HG02678 (cell line): ENCODE data around the gene ATG2A.

Experiments used
- ATAC-seq: cut with Tn5 transposase; IDR thresholded peaks from one replicate; pipeline ENCODE4 v1.9.1; 2021; ENCODE audit warnings: mild to moderate bottlenecking, moderate library complexity; ENCODE audit not compliant: unreplicated experiment

The ATG2A gene

DNA sequence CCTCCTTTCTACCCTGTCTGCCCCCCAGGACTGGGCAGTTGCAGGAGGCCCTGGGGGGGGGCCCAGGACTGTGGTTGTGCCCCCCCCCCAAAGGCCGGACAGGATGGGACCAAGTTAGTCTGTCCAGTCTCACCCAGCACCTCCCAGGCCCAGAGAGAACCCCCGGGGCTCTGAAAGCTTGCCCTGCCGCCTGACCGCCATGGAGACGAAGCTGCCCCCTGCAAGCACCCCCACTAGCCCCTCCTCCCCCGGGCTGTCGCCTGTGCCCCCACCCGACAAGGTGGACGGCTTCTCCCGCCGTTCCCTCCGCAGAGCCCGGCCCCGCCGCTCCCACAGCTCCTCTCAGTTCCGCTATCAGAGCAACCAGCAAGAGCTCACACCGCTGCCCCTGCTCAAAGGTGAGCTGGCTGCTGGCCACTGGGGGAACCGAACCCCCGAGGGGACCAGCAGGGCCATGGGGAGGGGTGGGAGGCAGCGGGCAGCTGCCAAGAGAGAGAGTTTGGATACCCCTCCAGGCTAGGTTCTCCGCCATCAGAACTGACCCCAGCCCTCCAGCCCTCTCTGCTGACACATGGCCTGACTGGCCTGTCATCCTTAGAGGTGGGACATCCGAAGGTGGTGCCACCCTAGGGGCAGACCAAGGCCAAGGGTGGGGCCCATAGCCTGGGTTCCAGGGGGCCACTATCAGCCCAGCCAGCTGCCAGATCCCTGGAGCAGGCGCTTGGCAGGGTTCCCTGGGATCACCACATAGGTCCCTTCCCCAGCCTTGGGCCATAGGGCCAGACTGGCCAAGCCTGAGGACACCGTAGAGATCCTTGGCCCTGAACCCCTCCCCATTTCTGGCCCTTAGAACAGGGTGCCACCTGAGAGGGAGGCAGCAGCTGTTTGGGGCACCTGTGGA is 8.8 kb upstream of the ATG2A start:
- no peak for ATAC-seq

DNA sequence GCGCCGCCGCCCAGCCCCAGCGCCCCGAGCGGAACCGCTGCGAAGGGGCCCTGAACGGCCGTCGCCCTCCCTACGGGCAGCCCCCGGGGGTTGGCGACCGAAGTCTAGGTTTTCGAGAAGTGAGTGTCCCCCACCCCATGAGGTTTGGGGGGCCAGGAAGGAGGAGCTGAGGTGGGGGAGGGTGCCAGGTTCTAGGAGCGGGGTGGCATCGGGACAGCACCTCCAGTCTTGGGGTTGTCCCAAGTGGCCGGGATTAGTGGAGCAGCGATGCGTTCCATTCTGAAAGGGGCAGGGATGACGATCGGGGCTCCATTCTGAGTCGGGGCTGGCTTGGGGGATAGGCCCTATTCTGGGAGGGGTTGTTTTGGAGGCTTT is 7.9 kb upstream of the ATG2A start:
- no peak for ATAC-seq

DNA sequence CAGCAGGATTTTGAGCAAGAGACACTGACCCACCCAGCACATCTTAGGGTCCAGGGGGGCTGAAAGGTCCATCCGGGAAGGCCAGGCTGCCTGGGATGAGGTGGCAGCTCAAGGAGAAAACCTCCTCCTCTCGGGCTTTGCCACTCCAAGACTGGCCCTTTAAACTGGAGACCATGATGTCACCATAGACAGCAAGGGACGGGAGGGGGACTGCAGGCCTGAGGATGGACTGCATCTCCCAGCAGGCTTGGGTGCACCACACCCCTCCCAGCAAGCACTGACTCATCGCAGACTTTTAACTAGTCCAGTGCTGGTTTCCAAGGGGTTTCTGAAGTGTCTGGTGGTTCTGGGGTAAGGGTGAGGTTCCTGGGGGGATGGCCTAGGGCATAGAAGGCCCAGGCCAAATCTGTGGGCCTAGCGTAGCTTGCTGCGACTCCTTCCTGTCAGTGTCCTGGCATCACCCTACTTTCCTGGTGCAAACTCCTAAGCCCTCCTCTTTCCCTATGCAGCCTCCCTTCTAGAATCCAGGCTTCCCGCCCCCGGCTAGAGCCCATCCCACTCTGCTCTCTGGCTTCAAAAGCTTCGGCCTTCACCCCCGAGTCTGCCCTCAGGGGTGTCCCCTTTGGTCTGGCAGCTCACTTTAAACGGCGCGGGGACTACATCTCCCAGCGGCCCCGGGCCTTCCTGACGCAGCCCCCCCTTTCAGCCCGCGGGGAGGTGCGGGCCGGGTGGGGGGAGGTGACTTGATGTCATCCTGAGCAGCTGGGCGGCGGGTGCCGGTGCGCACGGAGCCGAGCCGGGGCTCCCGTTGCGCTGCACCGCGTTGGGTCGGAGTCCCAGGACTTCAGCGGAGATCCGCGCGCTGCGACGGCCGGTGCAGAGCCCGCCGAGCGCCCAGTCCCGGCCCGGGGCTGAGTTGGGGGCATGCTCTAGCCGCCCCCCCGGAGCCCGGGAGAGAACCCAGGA is 7.2 kb upstream of the ATG2A start, which contains the start of gene PPP2R5B:
PPP2R5B (plus strand) TSS at position 746 of the 966 bp plus-strand sequence. CDS start 1,046 bp downstream, outside the sequence.
- ATAC-seq = peak; percentile 88

DNA sequence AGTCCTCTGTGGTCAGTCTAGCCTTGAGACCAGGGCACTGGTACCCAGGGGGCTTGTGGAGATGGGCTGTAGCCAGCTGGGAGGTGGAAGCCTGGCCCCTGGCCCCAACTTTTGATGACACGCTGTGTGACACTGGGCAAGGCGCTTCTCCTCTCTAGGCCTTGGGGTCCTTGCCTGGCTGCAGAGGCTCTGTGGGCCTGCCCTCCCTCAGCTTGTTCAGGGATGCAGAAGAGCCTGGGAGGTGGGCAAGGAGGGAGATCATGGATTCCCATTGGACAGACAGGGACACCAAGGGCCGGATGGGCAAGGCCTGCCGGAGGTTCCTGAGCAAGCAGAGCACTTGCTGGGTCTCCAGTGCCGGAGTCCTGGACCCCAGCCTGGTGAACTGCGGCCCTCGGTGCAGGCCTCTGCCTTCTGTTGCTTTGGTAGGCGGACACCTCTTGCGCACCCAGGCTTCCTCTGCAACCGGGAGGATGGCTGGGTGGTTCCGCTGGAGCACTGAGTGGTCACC is 6.2 kb upstream of the ATG2A start:
- no peak for ATAC-seq

- no peak for ATAC-seq
Measured at GRCh38 chr11:64921384-64921783, 4.4 kb upstream of the ATG2A start.

DNA sequence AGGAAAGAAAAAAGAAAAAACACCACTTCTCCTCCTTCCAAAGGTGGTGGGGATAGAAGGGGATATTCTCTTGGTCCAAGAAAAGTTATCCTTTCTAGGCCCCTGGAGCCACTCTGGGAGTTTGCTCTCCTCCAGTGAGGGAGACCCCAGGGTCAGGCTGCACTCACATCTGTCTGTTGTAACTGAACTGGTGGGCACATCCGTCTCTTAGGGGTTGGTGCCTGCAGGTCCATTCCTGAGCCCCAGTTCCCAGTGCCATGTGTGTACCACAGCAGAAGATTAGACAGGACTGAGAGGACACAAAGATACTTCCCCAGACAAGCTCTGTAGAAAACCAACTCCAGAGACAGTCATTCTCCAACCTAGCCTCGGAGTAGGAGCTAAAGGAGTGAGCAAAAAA is 3.1 kb upstream of the ATG2A start:
- no peak for ATAC-seq

GRCh38 chr11:64919627-64920026 is 2.6 kb upstream of the ATG2A start:
- no peak for ATAC-seq

- ATAC-seq = no peak
Measured at GRCh38 chr11:64918017-64918416, 1.0 kb upstream of the ATG2A start.

DNA sequence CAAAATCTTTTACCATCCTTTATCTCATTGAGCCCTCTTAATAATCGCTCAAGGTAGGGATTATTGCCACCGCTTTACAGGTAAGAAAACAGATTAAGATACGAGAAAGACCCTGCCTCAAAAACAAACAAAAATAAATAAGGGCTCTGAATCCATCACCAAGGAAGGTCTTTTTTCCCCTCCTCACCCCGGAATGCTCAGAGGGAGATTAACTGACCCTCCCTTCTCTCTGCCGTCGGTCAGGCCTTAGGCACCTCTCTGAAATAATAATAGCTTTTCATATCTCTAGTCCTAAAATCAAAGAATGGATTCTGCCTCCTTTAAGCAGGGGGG is 620 bp upstream of the ATG2A start:
- no peak for ATAC-seq

DNA sequence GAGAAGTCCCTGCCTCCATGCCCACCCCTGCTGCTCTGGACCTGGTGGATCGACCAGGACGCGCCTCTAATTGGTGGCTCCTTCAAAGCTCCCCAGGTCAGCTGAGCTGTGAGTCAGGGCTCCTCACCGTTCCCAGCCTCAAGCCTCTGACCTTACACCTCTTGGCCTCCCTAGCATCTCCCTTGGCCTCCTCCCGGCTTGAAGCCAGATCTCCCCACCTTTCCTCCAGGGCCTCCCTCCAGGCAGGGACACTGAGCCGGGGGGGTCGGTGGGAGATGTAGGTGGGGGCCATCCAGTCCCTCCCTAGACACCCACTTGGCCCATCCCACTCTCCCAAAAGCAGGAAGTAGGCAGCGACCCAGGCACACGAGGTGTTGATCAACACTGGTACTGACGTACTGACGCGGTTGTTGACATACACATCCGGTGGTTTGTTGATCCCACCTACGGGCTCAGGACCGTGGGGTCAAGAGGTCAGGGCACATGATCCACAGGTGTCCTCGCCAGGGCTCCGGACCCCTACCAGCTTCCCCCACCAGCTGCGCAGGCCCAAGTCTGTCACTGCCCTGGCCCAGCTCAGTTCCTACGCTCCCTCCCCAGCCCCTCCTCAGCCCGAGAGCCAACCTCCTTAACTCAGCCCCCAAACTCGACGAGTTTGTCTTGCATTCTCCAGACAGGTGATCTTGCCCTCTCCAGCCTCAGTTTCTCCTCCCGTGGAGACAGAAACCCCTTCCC is 802 bp downstream of the ATG2A start:
- no peak for ATAC-seq

DNA sequence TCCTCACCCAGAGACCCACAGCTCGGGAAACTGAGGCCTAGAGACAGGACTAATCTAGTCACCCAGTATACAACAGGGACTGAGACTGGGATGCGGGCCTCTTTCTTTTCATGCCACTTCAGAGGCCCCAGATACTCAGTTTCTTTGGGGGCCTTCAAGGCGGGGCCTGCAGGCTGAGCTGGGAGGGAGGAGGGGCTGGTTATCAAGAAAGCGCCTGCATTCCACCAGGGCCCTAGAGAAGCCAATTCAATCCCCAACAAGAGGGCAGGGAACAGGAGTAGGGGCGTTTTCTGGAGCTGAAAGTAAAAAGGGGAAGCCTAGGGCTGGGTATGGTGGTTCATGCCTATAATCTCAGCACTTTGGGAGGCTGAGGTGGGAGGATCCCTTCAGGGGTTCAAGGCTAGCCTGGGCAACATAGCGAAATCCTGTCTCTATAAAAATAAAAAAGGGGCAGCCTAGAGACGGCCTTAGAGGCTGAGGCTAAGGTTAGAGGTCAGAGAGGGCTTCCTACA is 1.6 kb downstream of the ATG2A start:
- no peak for ATAC-seq

- ATAC-seq = no peak
Measured at GRCh38 chr11:64914123-64914522, 2.9 kb downstream of the ATG2A start.

DNA sequence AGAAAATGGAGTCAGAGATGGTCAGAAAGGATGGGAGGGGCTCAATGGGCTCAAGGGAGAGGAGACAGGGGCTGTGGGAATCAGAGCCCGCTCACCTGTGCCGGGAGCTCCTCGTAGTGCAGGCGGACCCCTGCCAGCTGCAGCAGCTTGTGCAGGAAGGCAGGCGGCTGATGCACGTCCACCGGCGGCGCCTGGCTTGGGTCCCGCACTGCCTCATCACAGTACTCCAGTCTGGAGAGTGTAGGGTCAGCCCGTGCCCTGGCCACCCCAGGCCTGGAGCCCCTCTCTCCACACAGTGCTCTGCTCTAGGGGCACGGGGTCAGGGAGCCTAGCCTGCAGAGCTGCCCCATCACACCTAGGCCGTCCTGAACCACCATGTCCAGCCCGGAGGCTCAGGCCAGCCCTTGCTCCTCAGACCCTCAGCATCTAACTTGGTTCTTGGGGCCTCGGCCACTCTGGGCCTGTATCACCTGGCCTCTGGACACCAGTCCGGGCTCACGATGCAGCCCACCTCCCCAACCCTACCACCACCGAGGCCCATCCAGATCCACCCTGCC is 3.8 kb downstream of the ATG2A start:
- ATAC-seq = no peak

- no peak for ATAC-seq
Measured at GRCh38 chr11:64911689-64912088, 5.3 kb downstream of the ATG2A start.

- no peak for ATAC-seq
Measured at GRCh38 chr11:64911142-64911541, 5.9 kb downstream of the ATG2A start.

DNA sequence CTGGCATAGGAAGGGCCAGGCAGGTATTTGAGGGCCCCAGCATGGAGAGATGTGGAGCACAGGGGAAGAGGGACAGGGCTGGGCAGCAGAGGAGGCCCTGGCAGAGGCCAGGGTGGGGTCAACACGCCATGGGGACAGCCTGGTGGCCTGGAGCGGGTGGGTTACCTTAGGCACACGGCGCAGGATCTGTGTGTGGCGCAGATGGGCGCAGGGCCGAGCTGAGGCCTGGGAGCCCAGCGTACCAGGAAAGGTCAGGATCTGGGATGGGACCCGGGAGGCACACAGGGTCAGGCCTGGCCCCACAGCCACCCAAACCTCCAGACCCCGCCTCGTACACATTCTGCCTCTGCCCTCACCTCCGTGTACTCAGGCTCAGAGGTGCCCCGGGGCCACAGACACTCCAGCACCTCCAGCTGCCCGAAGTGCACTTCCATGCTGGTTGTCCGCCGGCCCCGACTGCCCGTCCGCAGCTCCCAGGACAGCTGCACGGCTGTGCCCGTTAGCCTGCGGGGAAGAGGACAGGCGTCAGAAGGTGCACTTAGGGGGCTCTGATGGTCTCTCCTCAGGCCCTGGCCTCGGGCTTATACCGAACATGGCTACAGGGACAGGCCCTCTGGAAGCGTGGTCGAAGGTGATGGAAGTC is 6.4 kb downstream of the ATG2A start:
- ATAC-seq = no peak

DNA sequence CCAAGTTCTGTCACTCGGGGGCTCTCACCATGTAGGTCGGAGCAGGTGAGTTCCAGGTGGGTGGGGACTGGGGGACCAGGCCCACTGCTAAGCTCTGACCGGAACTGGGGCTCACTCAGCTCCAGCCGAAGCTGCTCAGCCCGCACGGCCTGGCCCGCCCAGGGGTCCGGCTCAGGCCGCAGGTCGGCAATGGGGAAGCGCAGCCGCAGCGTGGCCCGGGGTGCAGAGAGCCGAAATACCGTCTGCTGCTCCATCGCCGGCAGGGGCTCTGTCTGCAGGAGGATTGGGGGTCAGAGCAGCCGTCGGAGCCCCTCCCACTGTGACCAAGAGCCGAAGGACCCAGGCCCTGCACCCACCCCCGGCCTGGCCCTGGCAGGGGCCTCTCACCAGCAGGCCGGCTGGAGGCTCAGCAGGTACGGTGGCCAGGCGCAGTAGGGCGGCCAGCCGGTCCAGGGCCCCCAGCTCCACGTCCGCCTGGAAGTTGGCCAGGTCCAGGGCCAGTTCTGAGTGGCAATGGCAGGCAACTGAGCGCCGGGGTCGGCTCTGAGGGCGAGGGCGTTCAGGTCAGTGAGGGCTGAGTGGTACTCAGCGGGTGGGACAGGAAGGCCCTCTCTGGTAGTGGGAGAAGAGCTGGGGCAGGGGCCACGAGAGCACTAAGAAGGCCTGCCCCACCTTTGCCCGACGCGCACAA is 7.2 kb downstream of the ATG2A start:
- ATAC-seq = no peak

DNA sequence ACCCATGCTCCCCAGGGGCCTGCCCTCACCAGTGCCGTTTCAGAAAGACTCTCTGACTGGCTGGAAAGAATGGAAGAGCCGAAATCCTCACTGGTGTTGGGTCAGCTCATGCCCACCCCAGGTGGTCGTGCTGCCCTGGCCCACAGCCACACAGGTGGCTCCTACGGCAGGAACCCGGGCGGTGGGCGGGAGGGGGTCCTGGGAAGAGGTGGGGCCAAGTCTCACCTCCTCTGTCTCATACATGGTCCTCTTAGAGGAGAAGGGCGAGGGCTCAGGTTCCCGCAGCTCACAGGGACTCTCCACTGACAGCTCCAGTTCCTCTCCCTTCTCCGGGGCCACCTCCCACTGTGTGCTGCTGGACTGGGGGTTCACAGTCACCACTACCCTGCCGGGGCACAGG is 8.2 kb downstream of the ATG2A start:
- no peak for ATAC-seq

GRCh38 chr11:64906314-64906635 is 10.7 kb downstream of the ATG2A start:
- no peak for ATAC-seq
